Measurements from ENCODE around the gene ERCC3.
"Not testable (repeated sequence)": the region's sequence is repeated elsewhere in the genome, so short reads cannot be mapped to it uniquely, and the experiment has no call there.

- TF ChIP-seq CTCF (IDR thresholded peaks at IDR 0.05); ZFX (IDR thresholded peaks at IDR 0.05; ENCODE audit: borderline replicate concordance): not testable (repeated sequence)
Observed at GRCh38 chr2:127214201-127214600, 79.7 kb downstream of the ERCC3 start.

Measured in 22Rv1 (cell line).